ENCODE results near the gene PARD3. TPM values are rescaled to one million over a fixed set of nuclear protein-coding genes. Genes with fewer than 3 reads are reported as not detected.

Gene PARD3
- total RNA-seq, 1 experiment from 2014 or later = 154 TPM

DNA sequence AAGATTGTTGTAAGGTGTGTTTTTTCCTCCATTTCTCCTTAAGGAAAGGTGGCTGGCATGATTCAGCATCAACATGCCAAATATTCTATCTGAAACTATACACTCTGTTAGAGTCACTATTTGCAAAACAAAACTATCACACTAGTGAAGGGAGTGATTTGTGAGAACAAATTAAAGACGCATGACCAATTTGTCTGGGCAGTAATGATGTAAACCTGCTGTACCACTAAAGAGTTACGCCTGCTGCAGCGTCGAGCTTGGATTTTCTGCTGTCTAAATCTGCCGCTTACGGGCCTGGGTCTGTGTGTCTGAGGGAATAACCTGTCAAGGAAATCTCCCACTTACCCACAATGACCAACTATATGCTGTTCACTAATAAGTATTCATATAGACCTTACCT is 648.3 kb downstream of the PARD3 start:
- no peaks in the 10 kb centered on the region for H3K36me3 ChIP-seq (ENCODE audit: low read depth, low read length)
- DNase-seq (no peak), ATAC-seq (no peak)
- no peak overlapping the region for H3K9ac ChIP-seq (ENCODE audit: low read length)
- CTCF ChIA-PET = no interaction called here
- H3K4me2 ChIP-seq (ENCODE audit: low read length) = no peak overlapping the region
- intact Hi-C loops (cut with micrococcal nuclease) = no loop called here
- no peaks in the 10 kb centered on the region for H3K9me3 ChIP-seq (ENCODE audit: low read length)
- no peaks in the 10 kb centered on the region for H3K9me2 ChIP-seq (replicated peaks; ENCODE audit: low read length)
- H3F3A ChIP-seq (ENCODE audit: low read length, unreplicated experiment) = no peaks in the 10 kb centered on the region
- H3K4me1 ChIP-seq (ENCODE audit: insufficient read depth, low read length) = peaks cover 5% of the 10 kb centered on the region
- BruUV-seq (replicated peaks) = no TSS peak
- no peaks in the 10 kb centered on the region for H3K27me3 ChIP-seq (ENCODE audit: low read length)
- no peak overlapping the region for H3K4me3 ChIP-seq (ENCODE audit: low read length)
- TF ChIP-seq EZH2 (IDR thresholded peaks at IDR 0.05; ENCODE audit: low read length, unreplicated experiment) (no peak), EZH2phosphoT487 (IDR thresholded peaks at IDR 0.05; ENCODE audit: borderline replicate concordance, low read length) (no peak)
- TF ChIP-seq, protein P1, sequence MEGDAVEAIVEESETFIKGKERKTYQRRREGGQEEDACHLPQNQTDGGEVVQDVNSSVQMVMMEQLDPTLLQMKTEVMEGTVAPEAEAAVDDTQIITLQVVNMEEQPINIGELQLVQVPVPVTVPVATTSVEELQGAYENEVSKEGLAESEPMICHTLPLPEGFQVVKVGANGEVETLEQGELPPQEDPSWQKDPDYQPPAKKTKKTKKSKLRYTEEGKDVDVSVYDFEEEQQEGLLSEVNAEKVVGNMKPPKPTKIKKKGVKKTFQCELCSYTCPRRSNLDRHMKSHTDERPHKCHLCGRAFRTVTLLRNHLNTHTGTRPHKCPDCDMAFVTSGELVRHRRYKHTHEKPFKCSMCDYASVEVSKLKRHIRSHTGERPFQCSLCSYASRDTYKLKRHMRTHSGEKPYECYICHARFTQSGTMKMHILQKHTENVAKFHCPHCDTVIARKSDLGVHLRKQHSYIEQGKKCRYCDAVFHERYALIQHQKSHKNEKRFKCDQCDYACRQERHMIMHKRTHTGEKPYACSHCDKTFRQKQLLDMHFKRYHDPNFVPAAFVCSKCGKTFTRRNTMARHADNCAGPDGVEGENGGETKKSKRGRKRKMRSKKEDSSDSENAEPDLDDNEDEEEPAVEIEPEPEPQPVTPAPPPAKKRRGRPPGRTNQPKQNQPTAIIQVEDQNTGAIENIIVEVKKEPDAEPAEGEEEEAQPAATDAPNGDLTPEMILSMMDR (conservative IDR thresholded peaks at IDR 0.05; ENCODE audit: low read depth, low read length) = no peak
- POLR2A ChIA-PET (ENCODE audit: unreplicated experiment) = interaction anchor here (0.5 to 0.6 kb wide), 2 partner anchors 18 to 499 kb away, joined by 3 to 7 read pairs; no protein-coding TSS in a partner anchor
- H2AFZ ChIP-seq (ENCODE audit: low read length) = no peak overlapping the region
- no peaks in the 10 kb centered on the region for H4K20me1 ChIP-seq (ENCODE audit: low read length)
- no peaks in the 10 kb centered on the region for H3K79me2 ChIP-seq (ENCODE audit: low read length)
- no peak overlapping the region for H3K27ac ChIP-seq (ENCODE audit: low read length)

DNA sequence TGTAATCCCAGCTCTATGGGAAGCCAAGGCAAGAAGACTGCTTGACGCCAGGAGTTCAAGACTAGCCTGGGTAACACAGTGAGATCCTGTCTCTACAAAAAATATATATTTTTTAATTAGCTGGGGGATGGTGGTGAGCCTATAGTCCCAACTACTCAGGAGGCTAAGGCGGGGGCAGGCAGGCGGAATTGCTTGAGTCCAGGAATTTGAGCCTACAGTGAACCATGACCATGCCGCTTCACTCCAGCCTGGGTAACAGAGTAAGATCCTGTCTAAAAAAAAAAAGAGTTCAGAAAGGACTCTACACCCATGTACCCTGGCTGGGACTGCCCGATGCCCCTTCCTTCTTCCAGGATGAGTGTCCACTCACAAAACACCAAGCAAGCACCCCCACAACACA is 648.7 kb downstream of the PARD3 start:
- intact Hi-C loops (cut with micrococcal nuclease) = no loop called here
- Histone ChIP-seq H3K9me3 (ENCODE audit: low read length) (no peaks in the 10 kb centered on the region), H2AFZ (ENCODE audit: low read length) (no peak overlapping the region), H3K4me2 (ENCODE audit: low read length) (no peak overlapping the region), H3K9ac (ENCODE audit: low read length) (no peak overlapping the region), H3K79me2 (ENCODE audit: low read length) (no peaks in the 10 kb centered on the region), H3K36me3 (ENCODE audit: low read depth, low read length) (no peaks in the 10 kb centered on the region), H3K4me1 (ENCODE audit: insufficient read depth, low read length) (0 out of 2 replicates have a peak, but pooled peaks cover under 1% of the 10 kb centered on the region), H3F3A (ENCODE audit: low read length, unreplicated experiment) (no peaks in the 10 kb centered on the region), H3K4me3 (ENCODE audit: low read length) (no peak overlapping the region), H4K20me1 (ENCODE audit: low read length) (no peaks in the 10 kb centered on the region), H3K9me2 (replicated peaks; ENCODE audit: low read length) (no peaks in the 10 kb centered on the region), H3K27me3 (ENCODE audit: low read length) (no peaks in the 10 kb centered on the region), H3K27ac (ENCODE audit: low read length) (no peak overlapping the region)
- TF ChIP-seq, protein P1 (conservative IDR thresholded peaks at IDR 0.05; ENCODE audit: low read depth, low read length) = no peak
- no peak for TF ChIP-seq EZH2phosphoT487 (IDR thresholded peaks at IDR 0.05; ENCODE audit: borderline replicate concordance, low read length)
- no peak for TF ChIP-seq EZH2 (IDR thresholded peaks at IDR 0.05; ENCODE audit: low read length, unreplicated experiment)
- ATAC-seq (no peak), DNase-seq (no peak)
- CTCF ChIA-PET = no interaction called here
- POLR2A ChIA-PET (ENCODE audit: unreplicated experiment) = no interaction called here
- no TSS peak for BruUV-seq (replicated peaks)

DNA sequence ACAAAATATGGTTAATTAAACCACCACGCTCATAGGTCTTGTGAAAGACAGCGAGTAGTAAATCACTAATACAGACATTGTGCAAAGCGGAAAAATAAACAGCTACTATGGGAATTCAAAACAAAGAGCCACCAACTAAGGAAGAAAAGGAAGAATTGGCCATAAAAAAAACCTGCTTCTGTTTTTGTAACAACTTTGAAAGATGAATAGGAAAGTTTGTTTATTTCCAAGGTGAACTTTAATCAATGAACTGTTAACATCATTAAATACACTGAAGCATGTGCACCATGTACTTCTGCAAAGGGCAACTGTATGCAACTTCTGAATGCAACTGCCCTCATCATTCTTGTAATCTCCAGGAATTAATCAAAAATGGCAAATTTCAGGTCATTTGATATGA is 651.1 kb downstream of the PARD3 start:
- H3K4me1 ChIP-seq (ENCODE audit: insufficient read depth, low read length) = no peaks in the 10 kb centered on the region
- no peaks in the 10 kb centered on the region for H3F3A ChIP-seq (ENCODE audit: low read length, unreplicated experiment)
- H3K27me3 ChIP-seq (ENCODE audit: low read length) = no peaks in the 10 kb centered on the region
- POLR2A ChIA-PET (ENCODE audit: unreplicated experiment) = no interaction called here
- BruUV-seq (replicated peaks) = no TSS peak
- no peak overlapping the region for H3K27ac ChIP-seq (ENCODE audit: low read length)
- H3K79me2 ChIP-seq (ENCODE audit: low read length) = no peaks in the 10 kb centered on the region
- TF ChIP-seq, protein P1 (conservative IDR thresholded peaks at IDR 0.05; ENCODE audit: low read depth, low read length) = no peak
- no peak for TF ChIP-seq EZH2 (IDR thresholded peaks at IDR 0.05; ENCODE audit: low read length, unreplicated experiment)
- TF ChIP-seq EZH2phosphoT487 (IDR thresholded peaks at IDR 0.05; ENCODE audit: borderline replicate concordance, low read length) = no peak
- no peak overlapping the region for H2AFZ ChIP-seq (ENCODE audit: low read length)
- no peak overlapping the region for H3K4me2 ChIP-seq (ENCODE audit: low read length)
- DNase-seq = no peak
- no peak overlapping the region for H3K4me3 ChIP-seq (ENCODE audit: low read length)
- no peak for ATAC-seq
- intact Hi-C loops (cut with micrococcal nuclease) = no loop called here
- no peaks in the 10 kb centered on the region for H3K36me3 ChIP-seq (ENCODE audit: low read depth, low read length)
- no peaks in the 10 kb centered on the region for H4K20me1 ChIP-seq (ENCODE audit: low read length)
- CTCF ChIA-PET = no interaction called here
- H3K9me2 ChIP-seq (replicated peaks; ENCODE audit: low read length) = no peaks in the 10 kb centered on the region
- H3K9ac ChIP-seq (ENCODE audit: low read length) = no peak overlapping the region
- H3K9me3 ChIP-seq (ENCODE audit: low read length) = no peaks in the 10 kb centered on the region
